ENCODE data around the gene DNAH7. TPM values are rescaled to one million over a fixed set of nuclear protein-coding genes. Genes with fewer than 3 reads are reported as not detected.

The DNAH7 gene
- total RNA-seq, 1 experiment from 2014 or later, result 0.09 TPM

DNA sequence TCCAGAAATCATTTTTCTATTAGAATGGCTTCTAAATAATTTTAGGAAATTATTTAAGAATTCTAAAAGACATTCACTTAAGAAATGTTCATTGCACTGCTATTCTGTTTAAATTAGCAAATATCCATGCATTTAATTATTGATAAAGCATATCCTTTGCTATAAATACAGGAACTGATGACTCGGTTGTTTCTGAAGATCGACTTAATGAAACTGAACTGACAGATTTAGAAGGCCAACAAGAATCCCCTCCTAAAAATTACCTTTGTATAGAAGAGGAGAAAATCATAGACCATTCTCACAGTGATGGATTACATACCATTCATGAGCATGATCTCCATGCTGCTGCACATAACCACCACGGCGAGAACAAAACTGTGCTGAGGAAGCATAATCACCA, 352.2 kb downstream of the DNAH7 start:
- Histone ChIP-seq H3K9ac (ENCODE audit: extremely low read depth, insufficient read length, low read length) (no peak overlapping the region), H2AK5ac (ENCODE audit: insufficient read length, low read length) (no peak overlapping the region), H4K5ac (ENCODE audit: insufficient read length, low read depth, low read length) (no peak overlapping the region), H3K23ac (ENCODE audit: insufficient read length, low read depth, low read length) (no peak overlapping the region), H3T11ph (ENCODE audit: low read length) (no peak overlapping the region), H3K14ac (ENCODE audit: insufficient read depth, low read length) (no peak overlapping the region), H2BK20ac (ENCODE audit: low read depth, low read length, poor library complexity, severe bottlenecking) (no peak overlapping the region), H4K91ac (ENCODE audit: insufficient read length, low read depth, low read length) (no peak overlapping the region), H3K9me3 (ENCODE audit: control insufficient read depth, low read depth, low read length) (no peaks in the 10 kb centered on the region), H3K4ac (ENCODE audit: low read depth, low read length) (no peak overlapping the region), H2BK15ac (ENCODE audit: low read depth, low read length) (no peak overlapping the region), H3K18ac (ENCODE audit: insufficient read length, low read depth, low read length) (no peak overlapping the region), H3K27ac (ENCODE audit: insufficient read length, low read depth, low read length) (no peak overlapping the region), H2BK12ac (ENCODE audit: insufficient read length, low read depth, low read length) (no peak overlapping the region), H3K56ac (ENCODE audit: insufficient read length, low read depth, low read length) (no peak overlapping the region), H3K23me2 (ENCODE audit: insufficient read length, low read depth, low read length, poor library complexity, severe bottlenecking) (no peaks in the 10 kb centered on the region), H2BK5ac (ENCODE audit: insufficient read length, low read length) (no peak overlapping the region), H2BK120ac (ENCODE audit: low read depth, low read length, poor library complexity, severe bottlenecking) (no peak overlapping the region), H3K79me2 (ENCODE audit: insufficient read depth, low read length) (no peaks in the 10 kb centered on the region), H4K8ac (replicated peaks; ENCODE audit: insufficient read length, low read depth, low read length) (no peak overlapping the region), H3K79me1 (ENCODE audit: insufficient read depth, low read depth, low read length, poor library complexity, severe bottlenecking) (no peaks in the 10 kb centered on the region), H3K4me1 (ENCODE audit: insufficient read depth, low read length) (no peaks in the 10 kb centered on the region), H4K20me1 (ENCODE audit: control insufficient read depth, insufficient read depth, insufficient read length) (no peaks in the 10 kb centered on the region), H2AFZ (ENCODE audit: low read length) (no peak overlapping the region), H3K4me2 (ENCODE audit: insufficient read depth, insufficient read length, low read length) (no peak overlapping the region), H3K27me3 (ENCODE audit: insufficient read depth, low read length) (no peaks in the 10 kb centered on the region)
- Mint-ChIP-seq H3K27ac (peak overlapping the region; percentile 33 to 44 (median 39); a peak in 3 of 7 replicates), H3K4me3 (no peak overlapping the region), H3K9me3 (no peaks in the 10 kb centered on the region), H3K27me3 (ENCODE audit: low read depth) (no peaks in the 10 kb centered on the region), H3K36me3 (ENCODE audit: insufficient read depth in 1 of 3, low read depth in 3 of 3) (peaks cover 25 to 76% (median 69%) of the 10 kb centered on the region in 3 experiments; a peak in 6 of 7 replicates), H3K4me1 (peaks cover 0 to 7% of the 10 kb centered on the region in 2 experiments; a peak in 3 of 4 replicates)
- DNase-seq, result no peak
- TF ChIP-seq, protein P1, sequence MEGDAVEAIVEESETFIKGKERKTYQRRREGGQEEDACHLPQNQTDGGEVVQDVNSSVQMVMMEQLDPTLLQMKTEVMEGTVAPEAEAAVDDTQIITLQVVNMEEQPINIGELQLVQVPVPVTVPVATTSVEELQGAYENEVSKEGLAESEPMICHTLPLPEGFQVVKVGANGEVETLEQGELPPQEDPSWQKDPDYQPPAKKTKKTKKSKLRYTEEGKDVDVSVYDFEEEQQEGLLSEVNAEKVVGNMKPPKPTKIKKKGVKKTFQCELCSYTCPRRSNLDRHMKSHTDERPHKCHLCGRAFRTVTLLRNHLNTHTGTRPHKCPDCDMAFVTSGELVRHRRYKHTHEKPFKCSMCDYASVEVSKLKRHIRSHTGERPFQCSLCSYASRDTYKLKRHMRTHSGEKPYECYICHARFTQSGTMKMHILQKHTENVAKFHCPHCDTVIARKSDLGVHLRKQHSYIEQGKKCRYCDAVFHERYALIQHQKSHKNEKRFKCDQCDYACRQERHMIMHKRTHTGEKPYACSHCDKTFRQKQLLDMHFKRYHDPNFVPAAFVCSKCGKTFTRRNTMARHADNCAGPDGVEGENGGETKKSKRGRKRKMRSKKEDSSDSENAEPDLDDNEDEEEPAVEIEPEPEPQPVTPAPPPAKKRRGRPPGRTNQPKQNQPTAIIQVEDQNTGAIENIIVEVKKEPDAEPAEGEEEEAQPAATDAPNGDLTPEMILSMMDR (conservative IDR thresholded peaks at IDR 0.05), result no peak
- no CpG with 5 or more reads among the region's 4 CpGs for WGBS (ENCODE audit: extremely low coverage, insufficient read length, low lambda C conversion rate)

All from H9 (cell line).